Measurements from ENCODE around the gene JAG1.

- no peak for TF ChIP-seq CTCF (IDR thresholded peaks at IDR 0.05)
- no peak for TF ChIP-seq POLR2AphosphoS5 (IDR thresholded peaks at IDR 0.05)
- no peak for TF ChIP-seq POLR2A (IDR thresholded peaks at IDR 0.05)
- TF ChIP-seq EP300 (IDR thresholded peaks at IDR 0.05): no peak
Observed at GRCh38 chr20:10609770-10610169, 64.0 kb downstream of the JAG1 start.

Data from upper lobe of left lung (tissue), 4 donors.